ENCODE measurements around the gene MRPL34. TPM values are rescaled to one million over a fixed set of nuclear protein-coding genes. Genes with fewer than 3 reads are reported as not detected.

The MRPL34 gene
- 21.4 and 23.2 TPM in 2 replicates for total RNA-seq

GRCh38 chr19:17305517-17306284 lies at the start of gene MRPL34:
TSS of gene MRPL34 (plus strand) at chr19:17305872. CDS start at chr19:17305893, 21 bp downstream.

GRCh38 chr19:17264641-17264979 lies 41.1 kb upstream of the MRPL34 start, which contains the start of gene USHBP1:
TSS of gene USHBP1 (minus strand) at chr19:17264745. CDS start at chr19:17264299, 446 bp downstream.

GRCh38 chr19:17266975-17267788 lies 38.5 kb upstream of the MRPL34 start, which contains the start of gene BABAM1:
TSS of gene BABAM1 (plus strand) at chr19:17267443. CDS start at chr19:17268807, 1,364 bp downstream.

DNA sequence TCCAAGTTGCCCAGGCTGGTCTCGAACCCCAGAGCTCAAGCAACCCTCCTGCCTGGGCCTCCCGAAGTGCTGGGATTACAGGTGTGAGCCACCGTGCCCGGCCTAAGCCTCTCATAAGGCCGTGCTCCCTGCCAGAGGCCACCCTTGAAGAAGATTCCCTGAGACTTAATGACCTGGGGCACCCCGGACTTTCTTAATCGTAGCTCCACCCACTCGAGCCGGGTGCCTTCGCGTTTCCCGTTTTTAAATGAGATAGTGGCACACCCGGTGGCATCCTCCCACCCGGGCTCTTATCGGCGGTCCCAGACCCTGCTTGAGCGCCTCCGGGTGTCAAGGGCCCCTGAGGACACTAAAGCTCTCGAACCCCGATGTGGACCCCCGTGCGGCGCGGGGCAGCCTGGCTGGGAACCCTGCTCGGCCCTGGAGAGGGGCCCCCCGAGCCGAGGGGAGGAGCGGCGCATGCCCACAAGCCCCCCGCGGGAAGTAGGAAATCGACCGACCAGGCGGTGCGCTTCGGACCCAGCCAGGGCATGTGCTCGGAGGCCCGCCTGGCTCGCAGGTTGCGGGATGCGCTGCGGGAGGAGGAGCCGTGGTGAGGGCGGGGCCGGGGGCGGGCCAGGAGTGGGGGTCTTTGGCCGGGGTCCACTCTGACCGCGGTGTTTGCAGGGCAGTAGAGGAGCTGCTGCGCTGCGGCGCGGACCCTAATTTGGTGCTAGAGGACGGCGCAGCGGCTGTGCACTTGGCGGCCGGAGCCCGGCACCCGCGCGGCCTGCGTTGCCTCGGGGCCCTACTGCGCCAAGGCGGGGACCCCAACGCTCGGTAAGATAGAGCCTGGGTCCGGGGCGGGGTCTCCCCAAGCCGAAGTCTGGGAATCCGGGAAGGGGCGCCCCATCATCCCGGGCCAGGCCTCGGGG lies 24.0 kb upstream of the MRPL34 start, which contains the start of gene ANKLE1:
TSS of gene ANKLE1 (plus strand) at position 511 of the 914 bp plus-strand sequence. CDS start at position 531, 20 bp downstream.

GRCh38 chr19:17303167-17303939 lies 2.3 kb upstream of the MRPL34 start, which contains the start of gene ABHD8:
TSS of gene ABHD8 (minus strand) at chr19:17303425. CDS start at chr19:17301616, 1,809 bp downstream.

DNA sequence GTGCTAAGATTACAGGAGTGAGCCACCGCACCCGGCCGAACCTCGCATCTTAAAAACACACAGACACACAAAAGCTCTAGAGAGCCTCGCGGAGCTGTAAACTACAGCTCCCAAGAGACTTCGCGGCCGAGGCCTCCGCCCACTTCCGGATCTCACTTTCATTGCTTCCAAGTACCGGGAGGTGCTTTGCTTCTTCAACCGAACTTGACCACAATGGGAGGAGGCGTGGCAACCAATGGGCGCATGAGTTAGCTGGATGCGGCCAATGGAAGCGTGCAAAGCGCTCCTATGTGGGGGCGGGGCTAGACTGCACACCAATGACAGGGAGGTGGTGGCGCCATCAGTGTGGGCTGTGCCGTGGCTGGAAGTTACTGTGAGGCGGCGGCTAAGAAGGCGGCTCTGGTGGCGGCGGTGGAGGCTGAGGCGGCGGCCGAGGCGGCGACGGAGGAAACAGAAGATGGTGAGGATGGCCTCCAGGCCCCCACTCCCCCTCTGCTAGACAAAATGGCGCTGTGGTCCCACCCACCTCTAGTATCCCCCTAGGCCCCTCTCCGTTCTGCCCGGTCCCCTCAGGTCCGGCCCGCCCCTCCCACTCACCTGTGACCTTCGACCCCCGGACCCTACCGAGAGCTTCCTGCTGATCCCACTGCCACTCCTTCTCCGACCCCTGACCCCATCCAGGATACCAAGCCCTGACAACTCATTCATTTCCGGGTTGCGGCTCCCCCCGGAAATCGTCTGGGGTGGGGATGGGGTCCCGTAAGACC lies 3.7 kb downstream of the MRPL34 start, which contains the start of gene DDA1:
TSS of gene DDA1 (plus strand) at position 366 of the 767 bp plus-strand sequence. CDS start at position 458, 92 bp downstream.

DNA sequence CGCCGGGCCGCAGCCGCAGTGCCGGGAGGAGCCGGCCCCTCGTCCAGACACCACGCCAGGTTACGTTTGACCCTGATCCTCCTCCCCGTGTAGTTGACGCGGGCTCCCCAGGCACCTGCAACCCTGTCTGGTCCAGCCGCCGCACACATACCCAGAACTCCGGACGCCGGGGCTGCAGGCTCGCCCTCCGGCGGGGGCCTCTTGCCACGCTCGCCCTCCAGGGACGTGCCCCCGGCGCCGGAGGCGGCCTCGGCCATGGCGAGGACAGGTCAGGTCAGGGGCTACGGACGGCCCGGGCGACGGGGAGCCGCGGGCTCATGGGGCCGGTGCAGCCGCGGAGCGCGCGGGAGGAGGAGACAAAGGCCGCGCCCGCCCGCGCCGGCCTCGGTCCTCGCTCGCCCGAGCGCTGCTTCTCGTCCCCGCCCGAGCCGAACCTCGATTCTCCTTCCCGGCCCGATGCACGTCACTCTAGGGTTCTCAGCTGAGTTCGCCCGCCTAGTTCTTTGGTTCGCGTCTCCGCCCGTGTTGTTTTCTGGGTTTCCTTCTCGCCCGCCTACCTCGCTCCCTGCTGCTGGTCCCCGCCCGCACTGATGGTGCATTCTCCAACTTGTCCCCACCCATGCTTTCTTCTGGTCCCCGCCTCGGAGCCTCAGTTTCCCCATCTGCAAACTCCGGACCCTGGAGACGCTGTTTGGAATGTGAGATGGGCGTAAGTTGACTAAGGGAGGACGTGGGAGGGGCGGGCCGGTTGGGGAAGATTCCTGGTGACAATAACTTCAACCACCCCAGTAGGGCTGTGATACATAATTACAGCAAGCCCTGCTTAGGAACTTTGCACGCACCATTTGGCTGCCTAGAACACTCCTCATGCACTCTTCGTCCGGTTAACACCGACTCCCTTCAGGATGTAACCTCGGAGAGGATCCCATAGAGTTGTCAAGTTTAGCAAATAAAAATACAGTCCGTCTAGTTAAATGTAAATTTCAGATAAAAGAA lies 29.0 kb downstream of the MRPL34 start, which contains the start of gene ANO8:
TSS of gene ANO8 (minus strand) at position 442 of the 996 bp plus-strand sequence. CDS start at position 257, 185 bp downstream.

GRCh38 chr19:17336872-17337674 lies 31.4 kb downstream of the MRPL34 start, which contains the start of gene GTPBP3:
TSS of gene GTPBP3 (plus strand) at chr19:17337553. CDS start at chr19:17337612, 59 bp downstream.

Other genes with a start within 250 kb of the MRPL34 start
- 1.8 and 2.8 TPM in 2 replicates for gene HAUS8, start 230.4 kb upstream of the MRPL34 start, total RNA-seq
- gene MYO9B, start 230.1 kb upstream of the MRPL34 start, total RNA-seq: 75.4 and 148 TPM in 2 replicates
- 16.6 and 19.0 TPM in 2 replicates for gene USE1, start 90.5 kb upstream of the MRPL34 start, total RNA-seq
- 4.3 and 5.3 TPM in 2 replicates for gene OCEL1, start 79.6 kb upstream of the MRPL34 start, total RNA-seq
- gene NR2F6, start 60.0 kb upstream of the MRPL34 start, total RNA-seq: 44.4 and 54.9 TPM in 2 replicates
- gene USHBP1, start 41.1 kb upstream of the MRPL34 start, total RNA-seq: 0.05 TPM in 1 of 2 replicates, not detected in the other
- gene BABAM1, start 38.4 kb upstream of the MRPL34 start, total RNA-seq: 75.2 and 78.1 TPM in 2 replicates
- 0.51 and 0.59 TPM in 2 replicates for gene ANKLE1, start 24.0 kb upstream of the MRPL34 start, total RNA-seq
- 11.6 and 14.0 TPM in 2 replicates for gene ABHD8, start 2.4 kb upstream of the MRPL34 start, total RNA-seq
- gene DDA1, start 3.7 kb downstream of the MRPL34 start, total RNA-seq: 27.3 and 37.1 TPM in 2 replicates
- 4.5 and 7.6 TPM in 2 replicates for gene ANO8, start 29.0 kb downstream of the MRPL34 start, total RNA-seq
- 17.2 and 17.4 TPM in 2 replicates for gene GTPBP3, start 31.7 kb downstream of the MRPL34 start, total RNA-seq
- not detected in 2 replicates for gene PLVAP, start 71.5 kb downstream of the MRPL34 start, total RNA-seq
- not detected in 2 replicates for gene CCDC194, start 88.3 kb downstream of the MRPL34 start, total RNA-seq
- gene BST2, start 99.8 kb downstream of the MRPL34 start, total RNA-seq: 0.92 and 4.5 TPM in 2 replicates
- 32.3 and 41.0 TPM in 2 replicates for gene MVB12A, start 114.2 kb downstream of the MRPL34 start, total RNA-seq
- gene TMEM221, start 142.8 kb downstream of the MRPL34 start, total RNA-seq: under 0.01 TPM in 1 of 2 replicates, not detected in the other
- gene NXNL1, start 155.1 kb downstream of the MRPL34 start, total RNA-seq: not detected in 2 replicates
- 17.4 and 17.8 TPM in 2 replicates for gene SLC27A1, start 164.7 kb downstream of the MRPL34 start, total RNA-seq
- 55.5 and 55.7 TPM in 2 replicates for gene PGLS, start 205.8 kb downstream of the MRPL34 start, total RNA-seq
- gene COLGALT1, start 249.8 kb downstream of the MRPL34 start, total RNA-seq: 140 and 222 TPM in 2 replicates